B cell (primary cell): ENCODE data around the gene SLC39A11.

Experiments
- EZH2 ChIP-seq: IDR thresholded peaks from 2 replicates; pipeline ENCODE4 v1.6.1; 2012; ENCODE audit warnings: borderline replicate concordance, low read depth, mild to moderate bottlenecking, moderate library complexity, low read length; ENCODE audit not compliant: insufficient read depth, poor library complexity, severe bottlenecking
- TF ChIP-seq, protein P1 (sequence below): fragments of 200-600 bp; IDR thresholded peaks from one replicate; pipeline ENCODE4 v1.8.0; 2022; ENCODE audit warnings: antibody characterized with exemption, mild to moderate bottlenecking

DNA sequence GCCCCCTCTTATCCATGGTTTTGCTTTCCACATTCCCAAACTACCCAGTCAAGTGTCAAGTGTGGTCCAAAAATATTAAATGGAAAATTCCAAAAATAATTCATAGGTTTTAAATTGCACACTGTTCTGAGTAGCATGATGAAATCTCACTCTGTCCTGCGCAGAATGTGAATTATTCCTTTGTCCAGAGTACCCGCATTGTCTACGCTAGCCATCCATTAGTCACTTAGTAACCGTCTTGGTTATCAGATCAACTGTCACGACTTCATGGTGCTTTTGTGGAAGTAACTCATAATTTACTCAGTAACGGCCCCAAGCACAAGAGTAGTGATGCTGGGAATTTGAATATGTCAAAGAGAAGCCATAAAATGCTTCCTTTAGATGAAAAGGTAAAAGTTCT, 94.9 kb downstream of the SLC39A11 start:
- TF ChIP-seq, protein P1, sequence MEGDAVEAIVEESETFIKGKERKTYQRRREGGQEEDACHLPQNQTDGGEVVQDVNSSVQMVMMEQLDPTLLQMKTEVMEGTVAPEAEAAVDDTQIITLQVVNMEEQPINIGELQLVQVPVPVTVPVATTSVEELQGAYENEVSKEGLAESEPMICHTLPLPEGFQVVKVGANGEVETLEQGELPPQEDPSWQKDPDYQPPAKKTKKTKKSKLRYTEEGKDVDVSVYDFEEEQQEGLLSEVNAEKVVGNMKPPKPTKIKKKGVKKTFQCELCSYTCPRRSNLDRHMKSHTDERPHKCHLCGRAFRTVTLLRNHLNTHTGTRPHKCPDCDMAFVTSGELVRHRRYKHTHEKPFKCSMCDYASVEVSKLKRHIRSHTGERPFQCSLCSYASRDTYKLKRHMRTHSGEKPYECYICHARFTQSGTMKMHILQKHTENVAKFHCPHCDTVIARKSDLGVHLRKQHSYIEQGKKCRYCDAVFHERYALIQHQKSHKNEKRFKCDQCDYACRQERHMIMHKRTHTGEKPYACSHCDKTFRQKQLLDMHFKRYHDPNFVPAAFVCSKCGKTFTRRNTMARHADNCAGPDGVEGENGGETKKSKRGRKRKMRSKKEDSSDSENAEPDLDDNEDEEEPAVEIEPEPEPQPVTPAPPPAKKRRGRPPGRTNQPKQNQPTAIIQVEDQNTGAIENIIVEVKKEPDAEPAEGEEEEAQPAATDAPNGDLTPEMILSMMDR: no peak
- no peak for TF ChIP-seq EZH2
